Measurements from ENCODE around the gene MRTO4.

MRTO4 gene

DNA sequence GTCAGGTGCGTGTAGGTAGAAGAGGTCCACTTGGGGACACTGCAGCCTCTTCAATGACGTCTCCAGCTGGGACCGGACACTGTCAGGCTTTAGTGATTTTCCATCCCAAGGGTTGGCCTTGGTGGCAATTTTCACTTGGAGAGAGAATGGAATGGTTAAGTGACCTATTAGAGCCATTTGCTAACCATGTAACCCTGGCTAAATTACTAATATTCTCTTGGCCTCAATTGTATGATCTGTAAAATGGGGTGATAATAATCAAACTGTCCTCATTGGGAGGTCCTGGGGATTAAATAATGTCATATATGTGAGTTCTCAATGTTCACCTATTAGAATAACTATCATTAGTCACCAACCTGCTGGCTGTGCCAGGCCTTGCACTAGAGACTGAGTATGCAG, 56.9 kb downstream of the MRTO4 start:
- TF ChIP-seq ARNTL (CRISPR knock-in tag; IDR thresholded peaks at IDR 0.05; ENCODE audit: borderline replicate concordance, low read depth): no peak
- TF ChIP-seq, protein P1, sequence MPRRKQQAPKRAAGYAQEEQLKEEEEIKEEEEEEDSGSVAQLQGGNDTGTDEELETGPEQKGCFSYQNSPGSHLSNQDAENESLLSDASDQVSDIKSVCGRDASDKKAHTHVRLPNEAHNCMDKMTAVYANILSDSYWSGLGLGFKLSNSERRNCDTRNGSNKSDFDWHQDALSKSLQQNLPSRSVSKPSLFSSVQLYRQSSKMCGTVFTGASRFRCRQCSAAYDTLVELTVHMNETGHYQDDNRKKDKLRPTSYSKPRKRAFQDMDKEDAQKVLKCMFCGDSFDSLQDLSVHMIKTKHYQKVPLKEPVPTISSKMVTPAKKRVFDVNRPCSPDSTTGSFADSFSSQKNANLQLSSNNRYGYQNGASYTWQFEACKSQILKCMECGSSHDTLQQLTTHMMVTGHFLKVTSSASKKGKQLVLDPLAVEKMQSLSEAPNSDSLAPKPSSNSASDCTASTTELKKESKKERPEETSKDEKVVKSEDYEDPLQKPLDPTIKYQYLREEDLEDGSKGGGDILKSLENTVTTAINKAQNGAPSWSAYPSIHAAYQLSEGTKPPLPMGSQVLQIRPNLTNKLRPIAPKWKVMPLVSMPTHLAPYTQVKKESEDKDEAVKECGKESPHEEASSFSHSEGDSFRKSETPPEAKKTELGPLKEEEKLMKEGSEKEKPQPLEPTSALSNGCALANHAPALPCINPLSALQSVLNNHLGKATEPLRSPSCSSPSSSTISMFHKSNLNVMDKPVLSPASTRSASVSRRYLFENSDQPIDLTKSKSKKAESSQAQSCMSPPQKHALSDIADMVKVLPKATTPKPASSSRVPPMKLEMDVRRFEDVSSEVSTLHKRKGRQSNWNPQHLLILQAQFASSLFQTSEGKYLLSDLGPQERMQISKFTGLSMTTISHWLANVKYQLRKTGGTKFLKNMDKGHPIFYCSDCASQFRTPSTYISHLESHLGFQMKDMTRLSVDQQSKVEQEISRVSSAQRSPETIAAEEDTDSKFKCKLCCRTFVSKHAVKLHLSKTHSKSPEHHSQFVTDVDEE (CRISPR knock-in tag; IDR thresholded peaks at IDR 0.05): no peak
- TF ChIP-seq, protein P2, sequence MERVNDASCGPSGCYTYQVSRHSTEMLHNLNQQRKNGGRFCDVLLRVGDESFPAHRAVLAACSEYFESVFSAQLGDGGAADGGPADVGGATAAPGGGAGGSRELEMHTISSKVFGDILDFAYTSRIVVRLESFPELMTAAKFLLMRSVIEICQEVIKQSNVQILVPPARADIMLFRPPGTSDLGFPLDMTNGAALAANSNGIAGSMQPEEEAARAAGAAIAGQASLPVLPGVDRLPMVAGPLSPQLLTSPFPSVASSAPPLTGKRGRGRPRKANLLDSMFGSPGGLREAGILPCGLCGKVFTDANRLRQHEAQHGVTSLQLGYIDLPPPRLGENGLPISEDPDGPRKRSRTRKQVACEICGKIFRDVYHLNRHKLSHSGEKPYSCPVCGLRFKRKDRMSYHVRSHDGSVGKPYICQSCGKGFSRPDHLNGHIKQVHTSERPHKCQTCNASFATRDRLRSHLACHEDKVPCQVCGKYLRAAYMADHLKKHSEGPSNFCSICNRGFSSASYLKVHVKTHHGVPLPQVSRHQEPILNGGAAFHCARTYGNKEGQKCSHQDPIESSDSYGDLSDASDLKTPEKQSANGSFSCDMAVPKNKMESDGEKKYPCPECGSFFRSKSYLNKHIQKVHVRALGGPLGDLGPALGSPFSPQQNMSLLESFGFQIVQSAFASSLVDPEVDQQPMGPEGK (CRISPR knock-in tag; IDR thresholded peaks at IDR 0.05; ENCODE audit: borderline replicate concordance): no peak
- no peak for TF ChIP-seq ZNF8 (CRISPR knock-in tag; IDR thresholded peaks at IDR 0.05)
- TF ChIP-seq, protein P3, sequence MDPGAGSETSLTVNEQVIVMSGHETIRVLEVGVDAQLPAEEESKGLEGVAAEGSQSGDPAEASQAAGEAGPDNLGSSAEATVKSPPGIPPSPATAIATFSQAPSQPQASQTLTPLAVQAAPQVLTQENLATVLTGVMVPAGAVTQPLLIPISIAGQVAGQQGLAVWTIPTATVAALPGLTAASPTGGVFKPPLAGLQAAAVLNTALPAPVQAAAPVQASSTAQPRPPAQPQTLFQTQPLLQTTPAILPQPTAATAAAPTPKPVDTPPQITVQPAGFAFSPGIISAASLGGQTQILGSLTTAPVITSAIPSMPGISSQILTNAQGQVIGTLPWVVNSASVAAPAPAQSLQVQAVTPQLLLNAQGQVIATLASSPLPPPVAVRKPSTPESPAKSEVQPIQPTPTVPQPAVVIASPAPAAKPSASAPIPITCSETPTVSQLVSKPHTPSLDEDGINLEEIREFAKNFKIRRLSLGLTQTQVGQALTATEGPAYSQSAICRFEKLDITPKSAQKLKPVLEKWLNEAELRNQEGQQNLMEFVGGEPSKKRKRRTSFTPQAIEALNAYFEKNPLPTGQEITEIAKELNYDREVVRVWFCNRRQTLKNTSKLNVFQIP (CRISPR knock-in tag; IDR thresholded peaks at IDR 0.05; ENCODE audit: borderline replicate concordance, low read depth): no peak
- no peak for TF ChIP-seq RARB (CRISPR knock-in tag; IDR thresholded peaks at IDR 0.05)
- TF ChIP-seq ESRRG (CRISPR knock-in tag; IDR thresholded peaks at IDR 0.05): no peak
- no peak for TF ChIP-seq TOX (CRISPR knock-in tag; IDR thresholded peaks at IDR 0.05; ENCODE audit: borderline replicate concordance)
- no peak for TF ChIP-seq OSR1 (CRISPR knock-in tag; IDR thresholded peaks at IDR 0.05)
- TF ChIP-seq PPARA (CRISPR knock-in tag; IDR thresholded peaks at IDR 0.05; ENCODE audit: borderline replicate concordance): no peak
- no peak for TF ChIP-seq CSDC2 (CRISPR knock-in tag; IDR thresholded peaks at IDR 0.05)
- no peak for ATAC-seq

DNA sequence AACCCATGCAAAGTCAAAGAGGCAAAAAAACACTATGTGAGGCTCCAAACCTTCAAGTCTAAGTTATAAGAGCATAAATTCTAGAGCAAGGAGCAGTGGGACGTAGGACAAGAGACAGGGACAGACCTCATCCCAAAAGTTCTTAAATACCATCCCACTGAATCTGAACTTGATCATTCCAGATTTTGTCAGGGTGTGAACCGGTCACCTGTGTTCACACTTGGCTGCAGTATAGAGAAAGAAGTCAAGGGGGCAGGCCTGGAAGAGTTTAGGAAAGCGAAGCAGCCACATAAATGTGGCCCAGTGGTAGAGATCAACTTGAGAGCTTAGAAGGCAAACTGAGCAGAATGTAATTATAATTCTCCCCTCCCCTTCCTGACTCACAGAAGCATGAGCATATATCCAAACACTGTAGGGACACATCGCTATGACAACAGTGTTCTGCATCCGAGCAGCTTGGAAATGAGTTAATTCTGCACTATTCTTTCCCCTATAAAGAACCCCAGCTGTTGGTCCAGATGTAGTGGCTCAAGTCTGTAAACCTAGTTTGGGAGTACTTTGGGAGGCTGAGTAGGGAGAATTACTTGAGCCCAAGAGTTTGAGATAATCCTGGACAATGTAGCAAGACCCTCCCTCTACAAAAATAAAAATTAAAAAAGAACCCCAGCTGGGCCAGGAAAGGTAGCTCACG, 57.7 kb downstream of the MRTO4 start:
- ATAC-seq: no peak
- TF ChIP-seq ZFP3 (CRISPR knock-in tag; IDR thresholded peaks at IDR 0.05) (no peak), CSDC2 (CRISPR knock-in tag; IDR thresholded peaks at IDR 0.05) (no peak), ESRRG (CRISPR knock-in tag; IDR thresholded peaks at IDR 0.05) (no peak)

All from SK-N-SH treated with all-trans-retinoic acid at 6 μM for 48 hours (cell line).